ENCODE measurements around the gene SIN3A. TPM values are rescaled to one million over a fixed set of nuclear protein-coding genes. Genes with fewer than 3 reads are reported as not detected.

The SIN3A gene
- total and polyA plus RNA-seq, 2 of the 4 experiments (the other 2 are of a cell fraction), result 21.2 to 31.5 TPM

GRCh38 chr15:75368689-75369239, 82.7 kb downstream of the SIN3A start (continued):
- no peak for TF ChIP-seq FOS (IDR thresholded peaks at IDR 0.05; ENCODE audit: low read depth, low read length)

DNA sequence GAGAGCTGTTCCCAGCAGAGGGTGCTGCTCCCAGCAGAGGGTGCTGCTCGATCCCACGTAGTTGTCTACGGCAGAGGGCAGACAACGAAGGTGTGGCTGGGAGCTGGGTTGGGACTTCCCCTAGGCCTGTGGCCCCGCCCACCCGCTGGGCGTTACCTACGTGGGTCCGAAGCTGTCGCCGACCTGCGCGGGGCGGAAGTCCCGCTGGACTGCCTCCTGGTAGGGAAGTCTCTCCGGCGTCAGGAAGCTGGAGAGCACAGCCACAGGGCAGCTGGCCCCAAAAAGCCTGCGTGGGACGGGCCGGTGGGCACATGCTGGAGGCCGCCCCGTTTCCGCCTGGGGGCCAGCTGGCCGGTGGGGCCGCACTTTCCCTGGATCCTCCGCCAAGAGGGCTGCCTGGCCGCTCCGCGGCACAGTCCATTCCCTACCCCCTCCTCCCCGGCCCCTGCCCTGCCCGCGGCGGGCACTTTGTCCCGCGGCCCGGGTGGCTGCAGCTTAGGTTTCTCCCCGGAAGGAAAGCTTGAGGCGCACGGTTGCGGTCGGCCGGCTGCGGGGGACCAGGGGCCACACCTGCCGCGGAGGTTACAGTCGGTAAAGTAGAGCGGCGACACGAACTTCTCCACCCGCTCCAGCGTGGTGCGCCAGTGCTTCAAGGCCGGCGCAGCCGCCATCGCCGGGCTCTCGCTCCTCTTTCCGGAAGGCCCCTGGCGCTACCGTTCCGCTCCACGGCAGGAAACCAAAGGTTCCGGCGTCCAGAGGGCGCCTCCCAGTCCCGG, 83.4 kb downstream of the SIN3A start, which contains the start of gene MAN2C1:
TSS of gene MAN2C1 (minus strand) at position 695 of the 776 bp plus-strand sequence. CDS start at position 671, 24 bp downstream.
- Histone ChIP-seq H3K4me3 (ENCODE audit: insufficient read depth, low read depth, low read length) (peak within 1 kb of the TSS; percentile 71), H2BK15ac (ENCODE audit: low read depth, low read length) (no peak within 1 kb of the TSS), H4K91ac (ENCODE audit: insufficient read depth, low read depth, low read length) (peak within 1 kb of the TSS; percentile 79), H3K27me3 (ENCODE audit: control insufficient read depth, insufficient read depth, low read length) (no peaks in the 10 kb centered on the region), H4K20me1 (ENCODE audit: insufficient read depth, low read length) (peaks cover 16% of the 10 kb centered on the region; the same call in 1 of the 2 replicates), H3K36me3 (ENCODE audit: control insufficient read depth, insufficient read depth, low read length) (peaks cover 39% of the 10 kb centered on the region), H4K8ac (ENCODE audit: low read depth in 2 of 2, low read length in 2 of 2) (peak within 1 kb of the TSS; percentile 71 to 97), H3K79me1 (ENCODE audit: low read depth in 1 of 2, low read length in 2 of 2) (peaks cover 41 to 59% of the 10 kb centered on the region in 2 experiments), H2BK120ac (ENCODE audit: low read depth, low read length) (peak within 1 kb of the TSS; percentile 23; the same call in 1 of the 2 replicates), H2AK5ac (ENCODE audit: low read depth, low read length) (peak within 1 kb of the TSS; percentile 95), H2BK20ac (ENCODE audit: low read depth, low read length) (no peak within 1 kb of the TSS), H4K5ac (ENCODE audit: low read depth, low read length) (peak within 1 kb of the TSS; percentile 43), H2AK9ac (replicated peaks; ENCODE audit: low read depth, low read length, poor library complexity) (peak within 1 kb of the TSS; percentile 98), H3K4ac (ENCODE audit: low read depth, low read length) (peak within 1 kb of the TSS; percentile 78), H3K23ac (ENCODE audit: low read depth, low read length) (peak within 1 kb of the TSS; percentile 94), H2BK5ac (ENCODE audit: low read depth, low read length, poor library complexity, severe bottlenecking) (peak within 1 kb of the TSS; percentile 77), H2AFZ (replicated peaks; ENCODE audit: low read length, poor library complexity) (peak within 1 kb of the TSS; percentile 93), H3K9me3 (ENCODE audit: control insufficient read depth, insufficient read depth, low read length) (no peaks in the 10 kb centered on the region), H3K4me2 (ENCODE audit: low read depth, low read length) (peak within 1 kb of the TSS; percentile 73), H3K18ac (ENCODE audit: low read depth, low read length) (peak within 1 kb of the TSS; percentile 34; the same call in 1 of the 2 replicates), H3K9ac (ENCODE audit: low read depth, low read length) (peak within 1 kb of the TSS; percentile 90), H3K4me1 (ENCODE audit: control insufficient read depth, insufficient read depth, low read length) (peaks cover 4% of the 10 kb centered on the region), H3K14ac (replicated peaks; ENCODE audit: low read depth, low read length) (peak within 1 kb of the TSS; percentile 92), H3K27ac (ENCODE audit: insufficient read depth, low read length) (peak within 1 kb of the TSS; percentile 86), H3K56ac (ENCODE audit: extremely low read depth, insufficient read depth, low read length) (peak within 1 kb of the TSS; percentile 91), H3K9me1 (ENCODE audit: insufficient read depth, low read length) (peaks cover 4% of the 10 kb centered on the region; the same call in 1 of the 2 replicates)
- WGBS, 2 experiments (ENCODE audit: extremely low coverage in 2 of 2, insufficient read length in 1 of 2), result 1% methylated on average over 31 of the region's 67 CpGs; no CpG with 5 or more reads in 1 of the 2 experiments
- DNase-seq (peak; percentile 94), ATAC-seq (ENCODE audit: low read depth) (peak; percentile 93)
- intact Hi-C loops (cut with micrococcal nuclease), result loop anchor here (1.0 to 5.0 kb wide), 3 partner anchors 82 to 339 kb away; no protein-coding TSS in a partner anchor
- POLR2A ChIA-PET (ENCODE audit: unreplicated experiment), result interaction anchor here (0.9 kb wide), 1 partner anchor 10 kb away, joined by 3 read pairs; no protein-coding TSS in a partner anchor
- CTCF ChIA-PET, result interaction anchor here (0.5 to 1.7 kb wide), 10 partner anchors 10 to 852 kb away, joined by 3 to 8 read pairs (median 4); partner anchors contain the start of gene SIN3A
- BruUV-seq (replicated peaks), result no TSS peak
- in situ Hi-C loops (cut with MboI; ENCODE audit: low sequenced_read_pairs), result no loop called here
- dilution Hi-C loops (cut with HindIII; ENCODE audit: low sequenced_read_pairs, unreplicated experiment), result no loop called here
- TF ChIP-seq MAFK (IDR thresholded peaks at IDR 0.05; ENCODE audit: low read depth, low read length), result no peak
- TF ChIP-seq RAD21 (IDR thresholded peaks at IDR 0.05; ENCODE audit: low read length), result peak; percentile 58
- TF ChIP-seq SMC3 (IDR thresholded peaks at IDR 0.05; ENCODE audit: low read depth, low read length), result peak; percentile 50
- no peak for TF ChIP-seq RCOR1 (IDR thresholded peaks at IDR 0.05; ENCODE audit: insufficient replicate concordance, low read length)
- TF ChIP-seq CEBPB (IDR thresholded peaks at IDR 0.05; ENCODE audit: low read depth, low read length), result no peak
- TF ChIP-seq BHLHE40 (IDR thresholded peaks at IDR 0.05; ENCODE audit: low read depth, low read length), result no peak; the same call in 1 of the 2 replicates
- TF ChIP-seq, protein P1, sequence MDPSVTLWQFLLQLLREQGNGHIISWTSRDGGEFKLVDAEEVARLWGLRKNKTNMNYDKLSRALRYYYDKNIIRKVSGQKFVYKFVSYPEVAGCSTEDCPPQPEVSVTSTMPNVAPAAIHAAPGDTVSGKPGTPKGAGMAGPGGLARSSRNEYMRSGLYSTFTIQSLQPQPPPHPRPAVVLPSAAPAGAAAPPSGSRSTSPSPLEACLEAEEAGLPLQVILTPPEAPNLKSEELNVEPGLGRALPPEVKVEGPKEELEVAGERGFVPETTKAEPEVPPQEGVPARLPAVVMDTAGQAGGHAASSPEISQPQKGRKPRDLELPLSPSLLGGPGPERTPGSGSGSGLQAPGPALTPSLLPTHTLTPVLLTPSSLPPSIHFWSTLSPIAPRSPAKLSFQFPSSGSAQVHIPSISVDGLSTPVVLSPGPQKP (IDR thresholded peaks at IDR 0.05; ENCODE audit: borderline replicate concordance, low read depth, low read length), result no peak
- peak; percentile 92 for TF ChIP-seq POLR2A (IDR thresholded peaks at IDR 0.05; ENCODE audit: low read depth, low read length)
- TF ChIP-seq CHD1 (IDR thresholded peaks at IDR 0.05; ENCODE audit: low read depth, low read length), result peak; percentile 90; the same call in 1 of the 2 replicates
- no peak for TF ChIP-seq NFE2L2 (IDR thresholded peaks at IDR 0.05; ENCODE audit: low read depth, low read length)
- 0 out of 2 replicates have a peak, but pooled peaks have one; percentile 3 for TF ChIP-seq USF2 (IDR thresholded peaks at IDR 0.05; ENCODE audit: low read depth, low read length)
- TF ChIP-seq RFX5 (IDR thresholded peaks at IDR 0.05; ENCODE audit: low read depth, low read length), result no peak

Measured in IMR-90 (cell line).